Glomerular visceral epithelial cell (primary cell): ENCODE measurements around the gene SOS2.
A peak's percentile ranks its signal among the peaks of the same experiment; 100 is the strongest.
"Not testable (repeated sequence)": the region's sequence is repeated elsewhere in the genome, so short reads cannot be mapped to it uniquely, and the experiment has no call there.

Experiments
- DNase-seq: peaks from one replicate; pipeline ENCODE4 v3.0.0-alpha.2; 2016; ENCODE audit errors: extremely low spot score

Gene SOS2

DNA sequence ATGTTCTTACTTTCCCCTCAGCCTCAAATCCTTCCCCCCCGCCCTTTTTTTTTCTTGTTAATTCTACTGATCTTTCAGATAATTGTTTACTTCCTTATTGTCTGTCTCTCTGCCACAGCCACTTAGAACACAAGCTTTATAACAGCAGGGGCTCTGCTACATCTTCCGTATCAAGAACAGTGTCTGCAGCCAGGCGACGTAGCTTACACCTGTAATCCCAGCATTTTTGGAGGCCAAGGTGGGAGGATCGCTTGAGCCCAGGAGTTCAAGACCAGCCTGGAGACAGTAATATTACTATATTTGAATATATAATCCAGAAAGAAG lies 5.4 kb downstream of the SOS2 start:
- DNase-seq, result peak; percentile 23

DNA sequence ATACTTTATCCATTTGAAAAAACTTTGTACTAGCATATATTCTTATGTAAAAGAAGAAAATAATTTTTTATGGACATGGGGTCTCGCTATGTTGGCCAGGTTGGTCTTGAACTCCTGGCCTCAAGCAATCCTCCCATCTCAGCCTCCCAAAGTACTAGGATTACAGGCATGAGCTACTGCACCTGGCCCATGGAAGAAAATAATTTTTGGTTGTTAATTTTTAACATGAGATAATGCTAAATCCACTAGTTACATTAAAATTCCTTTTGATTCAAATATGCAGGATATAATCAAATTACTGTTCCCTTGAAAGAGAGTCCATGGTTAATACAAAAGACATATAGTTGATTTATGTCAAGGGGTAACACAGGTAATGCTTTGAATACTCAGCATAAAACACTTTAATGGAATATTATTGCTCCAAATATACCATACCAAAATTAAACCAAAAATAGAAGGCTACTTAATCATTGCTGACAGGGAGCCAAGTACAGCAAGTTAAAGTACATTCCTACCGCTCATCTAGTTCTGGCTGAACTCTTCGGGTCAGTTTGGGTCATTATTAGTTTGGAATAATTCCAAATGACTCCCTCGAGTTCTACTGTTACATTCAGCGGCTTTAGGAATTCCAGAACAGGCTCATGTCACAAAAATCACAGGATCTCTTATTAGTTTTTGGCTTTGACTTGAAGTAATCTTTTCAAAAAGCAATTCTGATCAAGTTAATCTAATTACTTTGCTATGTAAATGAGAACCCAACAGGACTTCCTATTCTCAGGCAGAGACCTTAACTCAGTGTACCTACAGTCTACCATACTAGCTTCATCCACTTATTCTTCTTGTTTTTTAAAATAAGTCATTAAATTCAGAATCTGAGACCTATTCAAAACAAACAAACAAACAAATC lies 6.1 kb downstream of the SOS2 start:
- DNase-seq, result peak; percentile 83

- no peak for DNase-seq
Measured at GRCh38 chr14:50222055-50222613, 9.2 kb downstream of the SOS2 start.

GRCh38 chr14:50218501-50218900 lies 12.9 kb downstream of the SOS2 start:
- DNase-seq, result no peak

DNA sequence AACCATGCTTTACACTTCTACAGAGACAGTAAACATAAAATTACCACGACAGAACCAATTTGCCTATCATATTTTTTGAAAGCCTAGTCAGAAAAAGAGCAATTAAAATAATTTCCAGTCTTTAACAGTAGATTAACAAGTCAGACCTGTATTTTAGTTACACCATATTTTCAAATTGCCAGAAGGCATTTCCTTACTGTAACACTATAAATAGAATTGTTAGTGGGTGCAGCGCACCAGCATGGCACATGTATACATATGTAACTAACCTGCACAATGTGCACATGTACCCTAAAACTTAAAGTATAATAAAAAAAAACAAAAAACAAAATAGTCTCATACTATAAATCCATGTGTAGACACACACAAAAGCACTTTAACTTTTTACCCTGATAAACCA lies 16.0 kb downstream of the SOS2 start:
- no peak for DNase-seq

GRCh38 chr14:50213795-50214194 lies 17.6 kb downstream of the SOS2 start:
- no peak for DNase-seq

- no peak for DNase-seq
Measured at GRCh38 chr14:50212726-50213125, 18.7 kb downstream of the SOS2 start.

DNA sequence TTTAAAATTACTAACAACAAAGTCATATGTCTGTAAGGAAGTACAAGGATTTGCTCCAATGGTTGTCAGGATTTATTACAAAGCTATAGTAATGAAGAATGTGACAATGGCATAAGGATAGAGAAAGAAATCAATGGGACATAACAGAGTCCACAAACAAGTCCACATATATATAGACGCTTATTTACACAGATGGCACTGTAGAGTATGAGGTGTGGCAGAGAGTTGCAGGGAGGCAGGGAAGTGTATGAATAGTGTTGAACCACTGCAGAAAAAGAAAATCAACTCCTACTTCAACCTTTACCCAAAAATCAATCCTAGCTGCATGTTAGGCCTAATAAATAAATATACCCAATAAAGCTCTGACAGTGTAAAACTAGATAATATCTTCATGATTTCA lies 21.3 kb downstream of the SOS2 start:
- DNase-seq, result no peak

- DNase-seq, result no peak
Measured at GRCh38 chr14:50198499-50198898, 32.9 kb downstream of the SOS2 start.

DNA sequence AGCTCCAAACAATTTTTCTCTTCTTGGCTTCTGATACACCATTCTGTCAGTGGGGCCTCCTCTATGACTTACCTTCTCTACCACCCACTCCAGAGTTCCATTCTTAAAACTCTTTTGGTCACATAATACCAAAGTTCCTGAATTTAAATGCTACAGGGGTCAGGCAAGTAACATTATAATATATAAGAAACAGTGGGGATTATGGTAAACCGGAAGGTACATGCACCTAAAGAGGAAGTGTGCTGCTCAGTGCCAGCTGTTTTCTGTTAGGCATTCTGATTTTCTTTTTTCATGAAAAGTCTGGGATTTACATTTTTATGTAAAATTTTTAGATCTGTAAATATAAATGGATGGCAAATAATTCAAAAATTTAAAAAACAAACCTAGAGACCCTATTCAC lies 39.9 kb downstream of the SOS2 start:
- no peak for DNase-seq

DNA sequence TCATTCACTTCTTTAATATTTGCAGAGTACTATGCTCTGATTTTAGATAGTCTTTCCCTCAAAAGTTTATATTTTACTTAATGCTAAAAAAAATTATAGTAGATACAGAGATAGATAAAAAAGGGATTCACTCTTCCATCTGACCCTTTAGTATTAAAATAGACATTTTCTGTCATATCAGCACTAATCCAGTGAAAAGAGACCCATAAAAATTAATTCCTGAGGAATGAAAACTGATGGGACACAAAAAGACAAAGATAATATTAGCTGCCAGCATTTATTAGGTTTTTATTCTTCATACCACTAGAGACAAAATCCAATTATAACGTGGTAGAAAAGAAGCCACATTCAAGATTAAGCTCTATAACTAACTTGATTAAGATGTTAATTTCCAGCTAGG lies 45.3 kb downstream of the SOS2 start:
- DNase-seq, result no peak

DNA sequence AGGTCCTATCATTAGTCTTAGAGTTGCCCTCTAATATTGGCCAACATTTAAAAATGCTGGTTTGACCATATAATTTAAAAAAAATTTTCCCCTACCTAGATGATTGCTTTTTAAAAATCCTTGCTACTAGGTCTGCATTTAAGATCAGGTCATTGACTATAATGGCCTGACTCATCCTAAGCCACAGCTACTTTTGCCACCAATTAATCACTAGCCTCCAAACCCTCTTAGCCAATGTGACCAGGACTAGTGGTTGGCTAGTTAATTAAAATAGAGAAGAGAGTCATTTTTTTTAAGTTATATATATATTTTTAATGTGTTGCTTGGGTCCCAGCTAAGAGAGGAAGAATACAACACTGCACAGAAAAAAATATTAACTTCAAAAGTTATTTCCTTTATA lies 57.5 kb downstream of the SOS2 start:
- DNase-seq, result peak; percentile 4

DNA sequence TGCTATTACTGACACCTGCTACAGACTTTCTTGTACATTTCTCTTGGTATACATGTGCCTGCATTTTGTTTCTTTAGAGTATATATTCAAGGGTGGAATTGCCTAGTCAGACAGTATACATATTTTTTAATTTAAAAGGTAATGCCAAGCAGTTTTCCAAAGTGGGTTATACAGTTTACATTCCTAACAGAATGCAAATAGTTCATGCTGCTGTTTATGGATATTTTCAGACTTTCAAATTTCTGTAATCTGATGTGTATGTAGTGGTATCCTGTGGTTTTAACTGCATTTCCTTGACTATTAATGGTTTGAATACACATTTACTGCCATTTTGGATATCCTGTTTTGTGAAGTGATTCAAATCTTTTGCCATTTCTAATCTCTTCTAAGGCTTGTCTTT lies 59.5 kb downstream of the SOS2 start:
- no peak for DNase-seq

- DNase-seq, result not testable (repeated sequence)
Measured at GRCh38 chr14:50167381-50167780, 64.0 kb downstream of the SOS2 start.

- DNase-seq, result no peak
Measured at GRCh38 chr14:50156111-50156510, 75.3 kb downstream of the SOS2 start.

DNA sequence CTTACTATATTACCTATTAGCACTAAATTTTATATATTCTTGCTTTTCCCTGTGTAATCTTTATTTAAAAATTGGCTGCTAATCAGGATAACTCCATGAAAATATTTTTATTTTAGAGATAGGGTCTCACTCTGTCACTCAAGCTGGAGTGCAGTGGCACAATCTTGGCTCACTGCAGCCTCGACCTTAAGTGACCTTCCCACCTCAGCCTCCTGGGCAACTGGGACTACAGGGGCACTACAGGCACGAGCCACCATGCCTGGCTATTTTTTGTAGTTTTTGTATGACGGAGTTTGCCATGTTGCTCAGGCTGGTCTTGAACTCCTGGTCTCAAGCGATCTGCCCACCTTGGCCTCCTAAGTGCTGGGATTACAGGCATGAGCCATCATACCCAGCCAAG lies 82.6 kb downstream of the SOS2 start:
- no peak for DNase-seq

DNA sequence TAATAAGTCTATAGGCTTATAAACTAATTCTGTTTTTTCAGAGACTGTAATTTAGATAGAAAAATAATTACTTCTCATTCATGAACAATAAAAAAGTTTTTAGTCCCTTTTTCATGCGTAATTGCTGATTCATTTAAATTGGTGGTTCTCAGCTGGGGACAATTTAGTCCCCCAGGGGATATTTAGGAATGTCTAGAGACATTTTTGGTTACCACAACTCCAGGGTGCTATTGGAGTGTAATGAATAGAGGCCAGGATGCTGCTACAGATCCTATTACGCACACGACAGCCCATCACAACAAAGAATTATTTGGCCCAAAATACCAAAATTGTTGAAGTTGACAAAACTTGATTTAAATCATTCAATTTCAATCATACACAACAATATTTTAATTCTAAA lies 92.2 kb downstream of the SOS2 start:
- DNase-seq, result no peak

GRCh38 chr14:50127802-50128201 lies 103.6 kb downstream of the SOS2 start:
- DNase-seq, result no peak

- no peak for DNase-seq
Measured at GRCh38 chr14:50123062-50123461, 108.3 kb downstream of the SOS2 start.

- peak; percentile 65 for DNase-seq
Measured at GRCh38 chr14:50122291-50122690, 109.1 kb downstream of the SOS2 start.

DNA sequence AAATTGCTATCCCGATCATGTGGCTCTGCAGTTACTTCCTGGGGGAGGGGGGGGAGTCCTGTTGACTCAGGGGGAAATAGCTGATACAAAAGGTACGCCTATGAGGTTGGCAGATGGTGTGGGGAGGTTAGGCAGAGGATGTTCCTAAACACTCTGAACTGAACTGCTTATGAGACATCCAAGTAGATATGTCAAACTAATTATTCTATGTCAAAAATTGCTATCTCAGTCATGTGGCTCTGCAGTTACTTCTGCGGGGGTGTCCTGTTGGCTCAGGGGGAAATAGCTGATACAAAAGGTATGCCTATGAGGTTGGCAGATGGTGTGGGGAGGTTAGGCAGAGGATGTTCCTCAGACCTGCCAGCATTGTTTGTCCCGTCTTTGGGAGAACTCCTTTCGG lies 109.9 kb downstream of the SOS2 start:
- no peak for DNase-seq

DNA sequence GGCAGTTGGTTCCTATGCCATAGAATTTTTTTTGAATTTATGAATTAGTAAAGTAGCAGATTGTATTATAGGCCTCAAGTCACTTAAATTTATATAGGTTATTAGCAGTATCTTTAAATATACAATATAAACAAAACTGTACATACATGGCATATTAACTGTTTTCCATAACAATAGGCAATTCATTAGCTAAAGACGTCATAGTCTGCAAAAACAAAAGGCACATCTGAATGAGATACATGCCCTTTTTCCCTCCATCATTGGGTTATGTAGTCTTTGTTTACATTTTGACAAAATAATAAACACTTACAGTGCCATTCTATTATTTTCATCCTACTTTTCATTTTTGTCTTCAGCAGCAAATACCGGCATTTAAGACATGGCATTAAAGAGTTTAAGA lies 113.9 kb downstream of the SOS2 start:
- no peak for DNase-seq

GRCh38 chr14:50116966-50117365 lies 114.4 kb downstream of the SOS2 start:
- no peak for DNase-seq
